ENCODE results near the gene PRIMPOL. TPM values are rescaled to one million over a fixed set of nuclear protein-coding genes. Genes with fewer than 3 reads are reported as not detected.
A peak's percentile ranks its signal among the peaks of the same experiment; 100 is the strongest.

PRIMPOL gene
- total and polyA plus RNA-seq, 7 donors = 4.2 to 11.1 (median 5.7) TPM

DNA sequence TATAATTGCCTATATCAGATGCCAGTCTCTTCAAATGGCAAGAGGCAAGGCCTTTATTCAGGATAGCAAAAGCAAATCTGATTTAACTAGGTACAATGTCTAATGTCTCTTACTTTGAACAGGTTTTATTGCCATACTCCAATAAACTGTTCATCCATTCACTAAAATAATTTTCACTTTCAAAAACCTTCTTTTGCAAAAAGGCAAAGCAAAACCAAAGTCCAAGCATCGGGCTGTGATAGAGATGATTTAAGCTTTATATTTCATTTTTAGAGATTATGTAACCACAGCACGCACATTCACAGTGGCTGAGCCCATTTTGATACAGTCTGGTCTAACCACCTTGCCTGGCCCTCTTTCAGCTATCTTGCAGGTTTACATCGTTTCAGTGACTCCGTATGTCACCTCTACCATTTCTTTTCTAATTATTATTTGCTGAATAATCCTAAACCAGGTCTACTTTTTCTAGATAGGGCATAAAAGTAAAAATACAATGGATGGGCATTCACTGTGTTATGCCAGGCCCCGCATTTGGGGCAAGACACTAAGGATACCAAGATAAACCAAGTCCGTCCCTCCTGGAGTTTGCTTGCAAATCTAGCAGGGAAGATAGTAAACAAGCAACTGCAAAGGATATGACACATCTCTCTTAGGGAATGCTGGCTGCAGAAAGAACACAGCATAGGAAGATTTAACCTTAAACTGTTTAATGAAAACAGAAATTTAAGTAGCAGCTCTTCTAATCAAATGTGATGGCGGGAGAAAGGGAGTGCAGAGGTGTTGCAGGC is 2.1 kb upstream of the PRIMPOL start:
- ATAC-seq (no peak), DNase-seq (no peak)
- Histone ChIP-seq H3K4me3 (peak overlapping the region; percentile 91), H3K27me3 (ENCODE audit: insufficient read depth in 3 of 3, low read length in 2 of 3) (no peaks in the 10 kb centered on the region), H3K36me3 (ENCODE audit: insufficient read depth in 1 of 2, low read depth in 1 of 2) (peaks cover 0 to 37% of the 10 kb centered on the region in 2 donors), H3K27ac (peak overlapping the region; percentile 99), H3K9me3 (no peaks in the 10 kb centered on the region), H3K4me1 (peaks cover 55% of the 10 kb centered on the region)
- TF ChIP-seq CTCF (IDR thresholded peaks at IDR 0.05) = no peak
- intact Hi-C loops (cut with DNase I) = loop anchor here (5.0 to 10.0 kb wide), 6 partner anchors 85 to 383 kb away; partner anchors contain the start of genes ACSL1 (in 2 of the 2), CENPU (in 1 of the 2) and IRF2 (in 1 of the 2)
- WGBS, 3 donors = 69 to 88% (median 87%) methylated on average over 7 of the region's 7 CpGs

DNA sequence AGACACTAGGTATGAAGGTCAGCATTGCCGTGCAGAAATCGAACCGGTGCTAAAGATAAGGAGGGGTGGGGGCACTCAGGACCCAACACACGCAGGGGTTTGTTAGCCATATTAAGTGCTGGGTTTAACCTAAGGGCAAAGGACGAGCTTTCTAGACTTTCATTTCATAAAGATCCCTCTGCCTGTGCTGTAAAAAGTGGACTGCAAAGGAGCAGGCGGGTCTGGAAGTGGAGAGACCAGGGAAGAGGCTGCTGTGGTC is 1.6 kb upstream of the PRIMPOL start:
- 6 to 10% (median 9%) methylated on average over 6 of the region's 6 CpGs for WGBS, 3 donors
- no peak for TF ChIP-seq CTCF (IDR thresholded peaks at IDR 0.05)
- peak overlapping the region; percentile 99 for H3K27ac ChIP-seq
- H3K27me3 ChIP-seq (ENCODE audit: insufficient read depth in 3 of 3, low read length in 2 of 3) = no peaks in the 10 kb centered on the region
- peaks cover 55% of the 10 kb centered on the region for H3K4me1 ChIP-seq
- DNase-seq = no peak
- no peak for ATAC-seq
- intact Hi-C loops (cut with DNase I) = loop anchor here (5.0 to 10.0 kb wide), 6 partner anchors 84 to 383 kb away; partner anchors contain the start of genes ACSL1 (in 2 of the 2), CENPU (in 1 of the 2) and IRF2 (in 1 of the 2)
- H3K4me3 ChIP-seq = peak overlapping the region; percentile 91
- H3K36me3 ChIP-seq (ENCODE audit: insufficient read depth in 1 of 2, low read depth in 1 of 2) = peaks cover 0 to 37% of the 10 kb centered on the region in 2 donors
- H3K9me3 ChIP-seq = no peaks in the 10 kb centered on the region

DNA sequence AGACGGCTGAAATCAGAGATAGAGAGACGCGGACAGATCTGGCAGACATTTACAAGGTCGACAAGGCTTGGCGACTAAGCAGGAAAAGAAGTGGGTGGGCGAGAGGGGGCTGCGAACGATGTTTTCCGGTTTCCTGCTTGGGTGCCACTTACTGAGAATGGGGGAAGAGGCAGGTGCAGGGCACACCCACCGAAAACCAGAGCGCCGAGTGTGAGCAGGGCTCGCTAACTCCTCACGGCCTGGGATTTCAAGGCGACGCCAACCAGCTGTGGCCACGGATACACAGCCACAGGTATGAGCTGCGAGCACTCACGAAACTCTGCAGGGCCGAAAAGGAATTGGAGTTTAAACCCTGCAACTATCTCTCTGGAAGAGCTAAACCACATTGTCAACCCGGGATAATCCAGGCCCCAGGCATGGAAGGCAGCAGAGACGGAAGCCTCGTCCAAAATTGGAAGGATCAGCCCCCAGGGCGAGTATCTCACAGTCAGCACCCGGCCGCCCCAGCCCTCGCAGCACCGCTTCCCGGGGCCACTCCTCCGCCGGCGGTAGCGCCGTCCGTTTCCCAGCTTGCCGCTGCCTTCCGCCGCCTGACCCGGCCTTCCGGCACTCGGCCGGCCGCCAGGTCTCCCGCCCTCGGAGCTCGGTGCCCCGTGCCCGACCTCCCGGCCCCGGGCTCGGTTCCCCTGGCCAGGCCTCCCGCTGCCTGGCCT is 1.1 kb upstream of the PRIMPOL start:
- Histone ChIP-seq H3K36me3 (ENCODE audit: insufficient read depth in 1 of 2, low read depth in 1 of 2) (peaks cover 0 to 33% of the 10 kb centered on the region in 2 donors), H3K4me3 (peak overlapping the region; percentile 91), H3K4me1 (peaks cover 55% of the 10 kb centered on the region), H3K27ac (peak overlapping the region; percentile 99), H3K27me3 (ENCODE audit: insufficient read depth in 3 of 3, low read length in 2 of 3) (no peaks in the 10 kb centered on the region), H3K9me3 (no peaks in the 10 kb centered on the region)
- DNase-seq (peak; percentile 74 to 86), ATAC-seq (peak; percentile 36 to 68 (median 58))
- intact Hi-C loops (cut with DNase I) = loop anchor here (5.0 to 10.0 kb wide), 6 partner anchors 84 to 384 kb away; partner anchors contain the start of genes ACSL1 (in 2 of the 2), CENPU (in 1 of the 2) and IRF2 (in 1 of the 2)
- 0 to 1% (median 0%) methylated on average over 49 to 52 of the region's 52 CpGs for WGBS, 3 donors
- TF ChIP-seq CTCF (IDR thresholded peaks at IDR 0.05) = no peak

GRCh38 chr4:184649971-184650855 is 675 bp downstream of the PRIMPOL start:
- H3K27me3 ChIP-seq (ENCODE audit: insufficient read depth in 3 of 3, low read length in 2 of 3) = no peaks in the 10 kb centered on the region
- H3K27ac ChIP-seq = peak overlapping the region; percentile 99
- peak overlapping the region; percentile 91 for H3K4me3 ChIP-seq
- intact Hi-C loops (cut with DNase I) = loop anchor here (5.0 to 10.0 kb wide), 7 partner anchors 82 to 745 kb away; partner anchors contain the start of genes ACSL1 (in 2 of the 2), ANKRD37 (in 1 of the 2), CENPU (in 1 of the 2) and IRF2 (in 1 of the 2)
- WGBS, 3 donors = 20 to 25% (median 24%) methylated on average over 21 of the region's 21 CpGs
- TF ChIP-seq CTCF (IDR thresholded peaks at IDR 0.05) = no peak
- no peaks in the 10 kb centered on the region for H3K9me3 ChIP-seq
- ATAC-seq (peak; percentile 2 to 41 (median 22)), DNase-seq (no peak)
- peaks cover 0 to 19% of the 10 kb centered on the region in 2 donors for H3K36me3 ChIP-seq (ENCODE audit: insufficient read depth in 1 of 2, low read depth in 1 of 2)
- H3K4me1 ChIP-seq = peaks cover 44% of the 10 kb centered on the region

All from psoas muscle (tissue), 8 donors.